Stimulated activated CD8-positive, alpha-beta memory T cell treated with anti-CD3 and anti-CD28 coated beads, Interleukin-7, amount 100 ng/mL, for 24 hours (primary cell): ENCODE results near the gene ROR1.
"Not testable (repeated sequence)": the region's sequence is repeated elsewhere in the genome, so short reads cannot be mapped to it uniquely, and the experiment has no call there.

Source experiments
- DNase-seq: peaks from one replicate; pipeline ENCODE4 v3.0.0-alpha.2; 2020; ENCODE audit warnings: low read depth

Gene ROR1

DNA sequence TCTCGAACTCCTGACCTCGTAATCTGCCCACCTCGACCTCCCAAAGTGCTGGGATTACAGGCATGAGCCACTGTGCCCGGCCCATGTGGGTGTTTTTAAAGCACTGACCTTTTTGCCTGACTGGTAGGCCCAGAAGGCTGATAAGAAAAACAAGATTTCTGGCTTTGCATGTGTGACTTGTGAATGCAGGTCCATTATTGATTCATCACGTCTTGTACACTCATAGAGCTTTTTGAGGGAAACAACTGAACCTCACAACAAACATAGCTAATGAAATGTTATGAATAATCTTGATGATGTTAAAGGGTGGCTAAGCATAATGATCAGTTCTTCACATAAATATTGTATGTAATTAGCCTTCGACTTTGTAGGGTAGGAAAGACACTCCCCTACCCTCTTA, 288.7 kb downstream of the ROR1 start:
- DNase-seq, result no peak

DNA sequence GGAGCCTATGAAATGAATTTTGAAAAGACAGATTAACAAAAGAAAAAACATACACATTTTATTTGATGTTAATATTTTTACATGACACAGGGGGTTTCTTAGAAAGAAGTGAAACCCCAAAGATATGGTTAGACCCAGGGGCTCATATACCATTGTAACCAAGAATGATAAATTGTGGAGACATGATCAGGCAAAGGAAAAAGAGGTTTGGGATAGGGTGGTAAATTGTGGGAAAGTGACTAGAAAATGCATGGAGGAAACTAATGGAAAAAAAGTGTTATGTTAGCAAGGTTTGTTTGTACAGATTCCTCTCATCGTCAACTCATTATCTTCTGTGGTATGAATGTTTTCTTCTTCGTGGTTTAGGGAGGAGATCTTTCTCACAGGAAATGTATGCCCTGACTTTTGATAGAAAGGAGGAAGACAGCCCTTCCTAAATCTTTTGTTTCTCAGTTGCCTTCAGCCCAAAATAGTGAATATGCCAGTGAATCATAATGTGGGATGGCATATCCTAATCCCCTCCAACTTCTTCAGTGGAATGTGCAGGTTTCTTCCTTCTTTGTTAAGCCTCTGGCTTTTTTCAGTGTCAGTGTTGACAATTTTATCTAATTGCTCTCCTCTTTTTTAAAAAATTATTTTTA, 289.2 kb downstream of the ROR1 start:
- no peak for DNase-seq

DNA sequence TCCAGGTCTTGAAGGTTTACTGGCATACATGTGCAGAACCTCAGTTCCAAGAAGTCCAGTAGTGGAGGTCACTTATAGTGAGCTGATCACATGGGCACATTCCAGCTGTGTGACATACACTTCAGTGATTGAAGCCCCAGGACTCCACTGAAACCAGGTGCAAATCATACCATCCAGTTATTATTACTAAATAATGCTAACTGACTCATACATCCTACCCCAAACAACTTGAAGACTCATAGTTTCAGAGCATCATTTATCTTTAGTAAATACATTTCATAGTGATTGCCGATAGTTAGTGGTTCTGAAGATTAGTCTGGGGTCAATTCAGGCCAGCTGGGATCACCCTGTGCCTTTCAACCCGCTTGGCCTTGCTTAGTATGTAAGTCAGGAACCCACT, 291.8 kb downstream of the ROR1 start:
- DNase-seq, result no peak

DNA sequence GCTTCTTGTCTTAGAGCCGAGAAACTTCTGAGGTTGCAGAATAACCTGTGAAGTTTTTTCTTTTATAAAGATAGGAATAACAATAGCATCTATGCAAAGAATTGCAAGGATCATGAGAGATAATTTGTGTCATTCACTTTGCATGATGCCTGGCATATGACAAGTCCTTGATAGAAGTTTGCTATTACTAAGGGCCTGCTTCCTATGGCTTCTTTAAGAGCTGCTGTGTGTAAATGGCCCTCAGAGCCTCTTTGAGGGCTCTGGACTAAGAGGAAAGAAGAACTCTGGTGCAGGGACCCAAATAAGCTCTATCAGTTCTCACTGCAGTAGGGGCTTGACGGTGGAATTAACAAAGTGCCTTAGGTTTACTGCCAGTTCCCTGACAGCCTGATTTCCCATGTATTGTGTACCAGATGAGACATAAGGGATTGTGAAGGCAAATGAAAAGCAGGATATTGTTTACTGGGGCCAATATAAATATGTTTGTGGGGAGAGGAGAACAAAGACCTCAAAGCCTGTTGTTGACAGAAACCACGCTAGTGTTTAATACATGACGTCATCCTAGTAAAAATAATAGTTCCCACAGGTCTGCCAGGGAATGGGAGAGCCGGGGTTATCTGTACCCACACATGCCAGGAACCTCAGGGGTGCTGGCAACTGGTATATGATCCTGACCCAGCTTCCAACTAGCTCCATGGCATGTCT, 298.4 kb downstream of the ROR1 start:
- DNase-seq, result no peak

DNA sequence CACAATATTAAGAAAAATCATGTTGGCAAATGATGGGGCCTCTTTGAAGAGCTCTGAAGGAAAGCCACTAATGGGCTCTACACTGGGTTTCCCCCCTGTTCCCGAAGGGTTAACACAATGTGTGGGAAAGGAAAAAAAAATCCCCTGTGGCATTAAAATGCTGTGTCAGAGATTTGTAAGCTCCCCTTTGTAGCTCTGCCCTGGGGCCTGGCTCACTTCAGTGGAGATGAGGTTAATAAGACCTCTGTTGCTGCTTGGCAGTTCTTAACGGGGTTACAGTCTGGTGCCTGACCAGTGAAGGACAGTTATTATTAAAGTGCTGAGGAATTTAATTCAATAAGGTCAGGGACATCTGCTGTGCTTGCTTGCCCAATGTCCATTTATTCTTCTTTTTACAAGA, 299.9 kb downstream of the ROR1 start:
- DNase-seq, result no peak

DNA sequence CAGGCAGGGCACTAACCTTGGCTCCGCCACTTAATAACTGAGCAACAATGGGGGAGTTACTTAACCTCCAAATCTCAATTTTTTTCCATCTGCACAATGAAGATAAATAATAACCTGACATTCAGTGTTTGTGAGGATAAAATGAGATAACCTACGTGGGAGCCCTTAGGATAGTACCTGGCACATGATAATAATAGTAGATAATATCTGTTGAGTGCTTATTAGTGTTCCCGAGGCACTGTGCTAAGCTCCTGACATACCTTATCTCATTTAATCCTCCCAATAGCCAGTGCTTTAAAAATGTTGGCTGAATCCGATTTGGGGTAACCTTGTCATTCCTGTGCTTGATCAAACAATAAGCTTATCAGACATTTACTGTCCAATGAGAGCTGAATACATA, 300.9 kb downstream of the ROR1 start:
- DNase-seq, result no peak

DNA sequence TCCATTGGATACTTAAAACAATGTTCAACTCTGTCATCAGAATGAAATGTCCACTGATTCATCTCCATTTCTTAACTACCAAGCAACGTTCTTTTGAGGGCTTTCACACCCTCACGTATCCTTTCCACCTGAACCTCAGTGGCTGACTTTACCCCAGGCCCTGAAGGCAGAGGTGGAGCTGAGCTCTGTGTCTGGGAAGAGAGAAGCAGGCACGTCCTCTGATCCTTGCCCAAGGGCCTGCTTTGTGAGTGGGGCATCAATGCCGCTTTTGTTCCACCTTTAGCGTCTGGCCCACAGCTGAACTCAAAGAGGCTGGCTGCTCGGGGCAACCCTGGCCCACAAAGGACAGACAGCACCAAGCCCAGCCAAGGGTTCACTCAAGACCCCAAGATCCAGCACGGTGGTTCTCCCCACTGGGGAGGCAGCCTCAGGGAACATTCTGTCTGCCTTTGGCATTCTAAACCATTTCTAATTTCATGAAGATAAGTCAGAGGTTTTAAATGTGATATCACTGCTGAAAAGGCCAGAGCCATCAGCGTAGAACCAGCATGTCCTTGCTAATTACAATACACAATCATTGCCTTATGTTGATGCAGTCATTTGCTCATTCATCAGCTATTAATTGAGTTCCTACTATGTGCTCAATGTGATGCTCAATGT, 303.6 kb downstream of the ROR1 start:
- no peak for DNase-seq

DNA sequence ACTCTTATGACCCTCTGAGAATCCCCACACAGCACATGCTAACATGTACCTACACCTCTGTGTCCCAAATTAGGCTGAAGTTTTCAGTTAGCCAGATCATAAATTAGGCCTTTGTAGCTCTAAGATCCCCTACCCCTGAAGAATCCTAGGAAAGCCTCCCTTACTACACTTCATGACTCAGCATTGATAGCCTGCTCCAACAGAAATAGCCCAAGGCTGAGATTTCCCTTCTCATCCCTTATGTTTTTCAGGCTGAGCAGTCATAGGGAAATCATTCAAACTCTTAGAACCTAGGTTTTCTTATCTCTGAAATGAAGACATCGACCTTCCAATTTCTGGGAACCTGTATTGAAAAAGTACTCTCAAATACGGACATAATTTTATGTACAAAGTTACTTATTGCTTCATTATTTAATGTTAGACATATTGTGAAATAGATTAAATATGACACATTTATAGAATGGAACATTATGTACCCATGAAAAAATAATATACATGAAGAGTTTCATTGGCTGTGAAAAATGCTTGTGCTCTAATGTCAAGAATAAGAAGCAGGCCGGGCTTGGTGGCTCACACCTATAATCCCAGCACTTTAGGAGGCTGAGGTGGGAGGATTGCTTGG, 307.2 kb downstream of the ROR1 start:
- DNase-seq, result no peak

DNA sequence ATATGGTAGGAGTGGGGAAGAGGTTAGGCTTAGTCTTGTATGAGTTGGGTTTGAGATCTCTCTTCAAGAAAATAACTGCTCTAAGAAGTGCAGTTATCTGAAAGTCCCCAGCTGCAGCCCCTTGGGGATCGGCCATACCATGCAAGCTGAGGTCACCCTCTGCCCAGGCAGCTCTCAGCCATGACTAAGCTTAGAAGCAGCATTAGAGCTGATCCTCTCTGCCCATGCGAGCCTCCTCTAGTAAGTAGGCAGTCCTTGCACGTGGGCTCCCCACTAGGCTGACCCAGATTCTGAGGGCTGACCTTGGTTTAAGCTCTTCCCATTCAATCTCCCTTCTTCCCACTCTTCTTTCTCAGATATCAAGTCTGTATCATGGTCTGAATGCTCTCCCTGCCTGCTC, 308.6 kb downstream of the ROR1 start:
- no peak for DNase-seq

DNA sequence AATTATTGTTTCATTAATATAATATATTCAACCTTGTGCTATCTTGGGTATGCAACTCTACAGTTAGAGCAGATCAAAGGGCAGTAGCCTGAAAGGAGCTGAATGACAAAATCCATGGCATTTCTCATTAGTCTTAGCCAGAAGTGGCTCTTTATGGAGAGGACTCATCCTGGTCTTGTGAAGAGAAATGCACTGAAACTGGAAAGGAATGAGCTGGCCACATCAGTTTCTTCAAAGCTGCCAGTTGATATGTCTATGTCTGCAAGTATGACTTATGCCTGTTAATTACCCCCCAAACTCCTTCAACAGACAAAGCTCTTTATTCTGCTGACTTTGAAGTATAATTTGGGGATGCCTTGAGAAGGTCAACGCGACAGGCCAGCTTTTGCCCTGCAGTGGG, 310.6 kb downstream of the ROR1 start:
- DNase-seq, result no peak

DNA sequence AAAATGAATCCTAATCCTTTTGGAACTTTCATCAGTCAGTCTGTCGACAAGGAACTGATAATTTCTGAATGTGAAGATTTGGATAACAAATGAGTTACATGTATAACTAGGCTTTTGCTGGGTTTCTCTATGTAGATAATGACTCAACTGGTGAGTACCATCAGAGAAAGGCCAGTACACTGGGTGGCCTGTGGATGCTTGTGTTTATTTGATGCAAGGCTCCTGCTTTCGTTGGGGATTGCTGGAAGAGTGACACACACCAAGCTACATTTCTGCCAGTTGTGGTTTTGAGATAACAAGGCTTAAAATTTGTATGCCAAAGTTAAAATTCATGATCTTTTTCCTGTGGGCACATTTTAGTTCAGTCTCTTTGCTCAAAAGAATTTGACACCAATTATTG, 314.0 kb downstream of the ROR1 start:
- no peak for DNase-seq

DNA sequence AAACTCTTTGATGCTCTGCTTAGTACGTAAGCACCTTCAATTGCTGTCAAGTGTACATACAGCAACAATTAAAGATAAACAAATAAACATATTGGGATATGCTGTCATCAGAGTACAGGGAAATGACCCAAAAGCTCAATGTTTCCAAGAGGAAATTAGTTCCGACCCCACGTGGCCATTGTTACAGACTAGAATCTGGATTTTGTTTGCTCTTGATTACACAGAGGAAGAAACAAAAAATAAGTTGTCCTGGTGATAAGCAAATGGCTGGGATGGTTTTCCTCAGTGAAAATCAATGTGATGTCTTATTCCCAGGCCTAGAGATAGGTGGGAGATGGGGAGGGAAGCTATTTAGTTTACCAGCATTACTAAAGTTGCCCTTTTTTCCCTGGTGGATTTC, 316.6 kb downstream of the ROR1 start:
- no peak for DNase-seq

DNA sequence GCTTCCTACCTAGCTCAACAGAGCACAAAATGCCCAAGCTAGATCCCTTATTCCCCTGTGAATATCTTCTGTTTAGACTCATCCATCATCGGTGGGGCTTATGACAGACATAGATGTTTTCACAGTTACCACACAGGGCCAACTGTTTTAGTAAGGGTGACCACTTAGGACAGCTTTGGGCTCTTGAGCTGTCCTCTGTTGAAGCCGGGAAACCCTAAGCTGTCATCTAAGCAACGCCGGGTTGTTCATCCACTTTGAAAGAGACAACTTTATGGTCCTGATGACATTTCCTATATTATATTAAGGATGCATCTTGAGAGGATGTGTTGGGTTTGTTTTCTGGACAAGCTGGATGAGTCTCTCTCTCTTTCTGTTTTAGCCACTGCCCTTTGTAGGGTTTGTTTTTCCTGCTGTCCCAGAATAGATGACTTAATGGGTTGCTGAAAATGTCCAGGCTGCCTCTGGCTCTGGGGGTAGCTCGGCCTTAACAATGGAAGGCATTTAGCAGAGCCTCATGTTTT, 319.1 kb downstream of the ROR1 start:
- no peak for DNase-seq

DNA sequence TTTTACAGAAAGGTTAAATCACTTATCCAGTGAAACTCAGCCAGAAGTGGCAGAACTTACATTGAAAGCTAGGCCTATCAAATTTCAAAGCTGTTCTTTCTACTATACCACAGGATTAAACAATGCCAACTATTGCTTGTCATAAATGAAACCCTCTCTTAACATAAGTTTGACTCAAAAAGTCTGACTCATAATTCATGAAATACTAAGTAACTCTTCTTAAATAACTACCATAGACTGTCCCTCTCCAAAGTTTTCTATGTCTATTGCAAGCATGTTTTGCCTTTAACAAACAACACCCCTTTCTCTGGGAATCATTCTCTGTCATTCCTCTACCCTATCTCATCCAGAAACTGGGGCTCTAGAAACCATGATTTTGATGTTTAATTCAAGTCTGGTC, 320.1 kb downstream of the ROR1 start:
- no peak for DNase-seq

DNA sequence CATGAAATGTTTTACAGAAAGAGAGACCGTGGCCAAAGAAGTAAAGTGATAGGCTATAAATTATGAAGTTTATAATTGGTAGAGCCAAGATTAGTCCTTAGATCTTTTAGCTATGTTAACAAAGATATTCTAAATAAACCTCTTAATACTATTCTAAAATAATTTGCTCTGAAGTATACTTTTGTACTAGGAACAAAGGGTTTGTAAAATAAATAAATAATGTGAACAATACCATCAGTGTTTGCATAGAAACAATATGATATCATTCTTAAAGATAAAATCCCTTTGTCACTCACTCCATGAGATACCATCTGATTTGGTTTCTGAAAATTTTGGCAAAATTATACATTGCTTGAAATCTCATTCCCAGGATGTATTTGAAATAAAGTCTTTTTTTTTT, 322.0 kb downstream of the ROR1 start:
- DNase-seq, result no peak

DNA sequence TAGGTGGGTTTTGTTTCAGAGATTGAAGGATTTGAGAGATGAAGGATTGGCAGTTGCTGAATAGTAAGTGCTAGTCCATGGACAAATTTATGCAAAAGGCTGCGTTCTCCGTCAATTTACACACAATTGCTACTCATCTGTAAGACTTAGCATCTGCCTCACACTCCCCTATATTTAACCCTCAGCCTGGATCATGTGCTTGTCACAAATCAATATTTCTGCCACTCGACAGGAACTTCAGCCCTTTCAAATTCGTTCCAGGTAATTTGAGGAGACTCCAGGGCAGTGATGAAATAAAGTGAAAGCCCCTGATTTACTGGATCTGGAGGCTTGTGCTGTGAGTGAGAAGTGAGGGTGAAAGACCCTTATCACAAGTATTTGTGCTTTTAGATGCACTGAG, 324.0 kb downstream of the ROR1 start:
- no peak for DNase-seq

DNA sequence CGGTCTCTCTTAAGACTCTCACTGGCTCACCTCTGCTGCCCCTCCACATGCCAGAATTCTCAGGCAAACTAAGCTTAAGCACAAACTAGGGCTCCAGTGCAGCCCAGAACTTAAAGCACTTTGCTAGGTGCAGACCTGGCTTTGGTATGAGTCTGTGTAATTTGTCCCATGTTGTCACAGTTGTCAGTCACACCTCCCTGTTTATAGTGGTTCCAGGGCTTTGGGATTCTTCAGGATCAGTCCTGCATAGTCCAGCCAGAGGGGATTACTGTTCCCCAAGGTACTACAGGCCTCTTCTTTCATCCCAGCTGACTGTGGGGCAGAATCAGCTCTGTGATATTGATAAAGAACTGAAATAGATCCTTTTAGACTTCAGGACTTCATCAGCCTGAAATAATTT, 324.6 kb downstream of the ROR1 start:
- DNase-seq, result no peak

DNA sequence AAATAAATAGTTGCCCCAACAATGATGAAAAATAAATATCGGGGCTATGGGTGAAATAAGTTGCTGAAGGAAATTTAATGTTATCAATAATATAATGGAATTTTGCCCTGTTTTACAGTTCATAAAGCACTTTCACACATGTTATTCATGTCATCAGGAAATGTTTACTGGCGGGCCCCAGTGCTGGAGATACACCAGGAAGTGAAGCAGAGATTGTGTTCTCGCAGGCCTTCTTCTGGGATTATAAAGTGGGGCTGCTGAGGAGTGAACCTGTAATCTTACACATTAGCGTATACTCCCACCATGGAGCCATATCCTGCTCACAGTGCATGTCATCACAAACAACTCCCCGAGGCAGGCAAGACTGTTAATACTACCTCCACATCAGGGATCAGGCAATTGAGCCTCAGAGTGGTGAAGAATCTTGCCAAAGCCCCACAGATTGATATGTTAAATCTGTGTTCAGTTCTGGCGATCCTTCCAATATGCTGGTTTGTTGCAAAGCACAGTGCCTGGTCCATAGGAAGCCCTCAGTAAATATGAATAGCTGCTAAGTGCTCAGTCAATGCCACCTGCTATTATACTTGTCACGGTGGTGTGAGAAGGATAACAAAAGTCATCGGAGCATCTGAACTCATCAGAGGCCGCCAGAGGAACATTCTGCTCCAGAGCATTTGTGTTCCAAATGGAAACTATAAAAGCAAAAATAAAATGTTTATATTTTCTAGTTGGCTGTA, 325.2 kb downstream of the ROR1 start:
- no peak for DNase-seq

DNA sequence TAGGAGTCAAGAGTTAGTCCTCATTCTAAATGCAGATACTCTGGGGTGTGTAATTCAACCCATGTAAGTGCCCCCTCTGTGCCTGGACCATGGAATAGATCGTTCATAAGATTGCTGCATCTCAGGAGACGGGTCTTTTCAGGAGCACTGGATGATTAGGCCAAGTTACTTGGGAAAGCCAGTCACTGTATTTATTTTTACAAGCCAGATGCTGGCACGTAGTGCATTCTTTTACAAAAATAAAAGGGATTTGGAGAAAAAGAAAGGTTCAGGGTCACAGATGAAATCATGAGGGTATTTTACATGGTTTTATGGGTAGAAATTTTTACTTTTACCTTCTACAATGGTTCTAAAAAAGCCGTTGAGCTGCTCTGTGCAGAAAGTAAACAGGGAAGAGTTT, 327.0 kb downstream of the ROR1 start:
- DNase-seq, result no peak

DNA sequence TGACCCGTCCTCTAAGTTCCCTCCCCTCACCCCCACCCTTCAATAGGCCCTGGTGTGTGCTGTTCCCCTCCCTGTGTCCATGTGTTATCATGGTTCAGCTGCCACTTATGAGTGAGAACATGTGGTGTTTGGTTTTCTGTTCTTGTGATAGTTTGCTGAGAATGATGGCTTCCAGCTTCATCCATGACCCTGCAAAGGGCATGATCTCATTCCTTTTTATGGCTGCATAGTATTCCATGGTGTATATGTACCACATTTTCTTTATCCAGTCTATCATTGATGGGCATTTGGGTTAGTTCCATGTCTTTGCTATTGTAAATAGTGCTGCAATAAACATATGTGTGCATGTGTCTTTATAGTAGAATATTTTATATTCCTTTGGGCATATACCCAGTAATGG, 330.8 kb downstream of the ROR1 start:
- DNase-seq, result not testable (repeated sequence)

DNA sequence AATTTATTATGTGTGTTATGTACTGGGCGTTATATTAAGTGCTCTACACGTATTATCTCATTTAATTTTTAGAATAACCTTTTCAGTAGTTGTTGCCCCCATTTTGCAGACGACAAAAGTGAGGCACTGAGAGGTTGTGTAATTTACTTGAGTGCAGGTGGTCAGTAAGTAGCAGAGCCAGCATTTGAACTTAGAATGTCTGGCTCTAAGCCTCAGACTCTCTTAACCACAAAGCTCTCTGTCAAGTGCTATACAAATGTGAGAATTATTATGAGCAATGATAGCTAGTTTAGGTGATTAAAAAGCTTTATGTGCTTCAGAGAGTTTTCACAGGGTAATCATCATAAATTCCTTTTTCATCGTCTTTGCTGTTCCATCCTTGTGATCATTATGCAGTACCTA, 333.3 kb downstream of the ROR1 start:
- DNase-seq, result no peak

DNA sequence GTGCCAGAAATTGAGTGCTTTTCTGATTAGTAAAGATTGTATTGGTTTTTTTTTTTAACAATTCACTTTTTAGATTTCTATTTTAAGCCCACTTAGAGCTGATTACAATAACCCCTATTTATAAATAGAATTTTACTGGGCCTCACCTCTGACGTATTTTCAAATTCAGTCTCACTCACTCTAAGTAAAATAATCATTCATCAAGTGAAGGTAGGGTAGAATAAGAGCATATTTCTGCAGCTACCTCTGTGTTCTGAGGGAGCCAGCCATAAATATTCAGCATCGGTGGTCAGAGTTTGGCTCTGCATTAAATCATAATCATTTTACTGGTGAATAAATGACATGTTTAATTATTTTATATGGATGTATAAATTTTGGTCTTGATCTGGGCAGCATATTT, 333.8 kb downstream of the ROR1 start:
- DNase-seq, result no peak
